IPS-NIHi11 (cell line): ENCODE measurements around the gene MRGPRD.

Experiments used
- DNase-seq: peaks from one replicate; pipeline ENCODE4 v3.0.0; 2012; ENCODE audit warnings: mixed read lengths, low spot score

MRGPRD gene

GRCh38 chr11:68980776-68981065 lies at the start of gene MRGPRD:
Gene MRGPRD, minus strand, starts transcription at chr11:68980986. Its CDS starts 0 bp downstream, at chr11:68980986.
- no peak for DNase-seq

GRCh38 chr11:69030301-69030700 lies 49.5 kb upstream of the MRGPRD start:
- DNase-seq = no peak

- no peak for DNase-seq
Observed at GRCh38 chr11:69027704-69028372, 47.1 kb upstream of the MRGPRD start.

GRCh38 chr11:69024509-69024908 lies 43.7 kb upstream of the MRGPRD start:
- no peak for DNase-seq

GRCh38 chr11:69022260-69022659 lies 41.5 kb upstream of the MRGPRD start:
- DNase-seq = no peak

GRCh38 chr11:69018924-69019323 lies 38.1 kb upstream of the MRGPRD start:
- DNase-seq = no peak

GRCh38 chr11:69017951-69018350 lies 37.2 kb upstream of the MRGPRD start:
- no peak for DNase-seq

- DNase-seq = no peak
Observed at GRCh38 chr11:69014898-69015549, 34.2 kb upstream of the MRGPRD start.

- DNase-seq = no peak
Observed at GRCh38 chr11:69014084-69014851, 33.5 kb upstream of the MRGPRD start.

GRCh38 chr11:69013009-69013951 lies 32.5 kb upstream of the MRGPRD start, which contains the start of gene MRGPRF:
Gene MRGPRF, minus strand, starts transcription at chr11:69013246. Its CDS starts 3,345 bp downstream, at chr11:69009901.
- peak; percentile 68 for DNase-seq

GRCh38 chr11:69012092-69013008 lies 31.6 kb upstream of the MRGPRD start:
- no peak for DNase-seq

GRCh38 chr11:69011624-69012091 lies 30.9 kb upstream of the MRGPRD start:
- DNase-seq = no peak

- peak; percentile 96 for DNase-seq
Observed at GRCh38 chr11:69010964-69011623, 30.3 kb upstream of the MRGPRD start.

- no peak for DNase-seq
Observed at GRCh38 chr11:69010361-69010891, 29.6 kb upstream of the MRGPRD start.

GRCh38 chr11:69009441-69010211 lies 28.8 kb upstream of the MRGPRD start:
- DNase-seq = no peak

- peak; percentile 77 for DNase-seq
Observed at GRCh38 chr11:69008737-69009440, 28.1 kb upstream of the MRGPRD start.

GRCh38 chr11:69007975-69008381 lies 27.2 kb upstream of the MRGPRD start:
- no peak for DNase-seq

- no peak for DNase-seq
Observed at GRCh38 chr11:69006816-69007215, 26.0 kb upstream of the MRGPRD start.
